G401 (cell line): ENCODE measurements around the gene PNPLA6. TPM values are rescaled to one million over a fixed set of nuclear protein-coding genes. Genes with fewer than 3 reads are reported as not detected.

Experiments
- DNase-seq: peaks from one replicate; pipeline ENCODE4 v3.0.0-alpha.2; 2015; ENCODE audit warnings: low spot score
- in situ Hi-C: cut with HindIII; loops from 2 replicates; pipeline ENCODE4 v1.10.0; 2016; ENCODE audit warnings: low sequenced_read_pairs, mixed read lengths
- total RNA-seq: library from RNA; depleted of rRNA; stranded (reverse); fragments of >200 nt; shearing (Covaris generic); gene quantifications from 2 replicates; pipeline ENCODE4 v1.2.3, GENCODE V29; 2014

PNPLA6 gene
- total RNA-seq, 1 experiment from 2014 or later, result 97.9 TPM

GRCh38 chr19:7513809-7514642 lies 21.5 kb upstream of the PNPLA6 start:
- no peak for DNase-seq
- in situ Hi-C loops, result no loop called here

DNA sequence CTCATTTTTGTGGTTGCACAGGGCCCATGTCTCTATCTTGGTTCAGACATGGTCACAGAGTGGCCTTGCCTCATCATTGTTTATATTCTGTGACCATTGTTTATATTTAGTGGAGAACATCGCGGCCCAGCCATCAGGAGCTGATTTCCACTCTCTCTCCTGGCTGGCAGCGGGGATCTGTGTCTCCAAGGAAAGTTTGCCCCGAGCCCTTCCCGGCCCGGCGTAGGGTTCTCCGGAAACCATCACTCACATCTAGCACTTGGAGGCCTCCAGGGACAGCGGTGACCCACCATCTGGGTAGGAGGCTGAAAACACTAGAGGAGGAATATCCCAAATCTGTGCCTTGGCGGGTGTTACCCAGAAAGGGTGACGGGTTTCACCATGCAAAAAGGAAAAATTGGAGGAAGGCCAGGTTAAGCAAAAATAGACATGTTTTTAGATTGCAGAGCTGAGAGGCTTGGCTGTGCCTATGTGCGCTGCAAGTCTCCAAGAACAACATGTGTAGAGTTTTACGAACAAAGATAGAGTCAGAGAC lies 20.3 kb upstream of the PNPLA6 start:
- peak; percentile 18 for DNase-seq
- in situ Hi-C loops, result no loop called here

DNA sequence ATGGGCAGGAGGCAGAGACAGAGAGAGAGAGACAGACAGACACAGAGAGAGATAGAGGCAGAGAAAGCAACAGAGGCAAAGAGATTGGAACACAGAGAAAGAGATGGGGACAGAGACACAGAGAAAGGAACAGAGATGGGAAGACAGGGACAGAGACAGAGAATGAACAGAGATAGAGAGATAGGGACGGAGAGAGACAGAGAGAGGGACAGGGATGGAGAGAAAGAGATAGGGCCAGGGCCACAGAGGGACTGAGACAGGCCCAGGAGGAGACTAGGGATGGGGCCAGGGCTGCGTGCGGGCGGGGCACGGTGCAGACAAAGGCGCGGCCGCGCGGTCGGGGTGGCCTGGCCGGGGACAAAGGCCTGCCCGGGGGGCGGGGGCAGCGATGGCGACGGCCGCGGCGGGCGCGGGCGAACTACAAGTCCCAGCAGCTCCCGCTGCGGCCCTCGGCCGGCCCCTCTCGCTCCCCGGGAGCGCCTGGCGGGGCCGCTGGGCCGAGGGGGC lies 19.8 kb upstream of the PNPLA6 start, which contains the start of gene ZNF358:
TSS of gene ZNF358 (plus strand) at position 459 of the 507 bp plus-strand sequence. CDS start 3,140 bp downstream, outside the sequence.
- in situ Hi-C loops, result no loop called here
- DNase-seq, result peak; percentile 79

DNA sequence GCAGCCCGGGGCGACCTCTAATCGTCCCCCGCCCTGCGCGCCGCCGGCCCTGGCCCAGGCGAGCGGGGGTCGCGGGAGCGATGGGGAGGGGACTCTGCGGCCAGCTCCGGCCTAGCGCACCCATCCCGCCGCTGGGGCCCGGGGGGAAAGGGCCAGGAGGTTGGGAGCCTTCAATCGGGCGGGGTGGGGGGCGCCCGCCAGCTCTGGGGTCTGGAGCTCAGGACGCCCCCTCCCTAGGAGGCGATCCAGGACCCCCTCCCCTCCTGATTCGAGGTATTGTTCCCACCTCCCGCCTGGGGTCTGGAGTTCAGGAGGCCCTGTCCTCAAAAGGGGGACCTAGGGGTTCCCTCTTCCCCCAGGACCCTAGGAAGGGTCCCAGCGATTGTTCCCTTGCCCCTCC lies 19.2 kb upstream of the PNPLA6 start:
- in situ Hi-C loops, result no loop called here
- no peak for DNase-seq

DNA sequence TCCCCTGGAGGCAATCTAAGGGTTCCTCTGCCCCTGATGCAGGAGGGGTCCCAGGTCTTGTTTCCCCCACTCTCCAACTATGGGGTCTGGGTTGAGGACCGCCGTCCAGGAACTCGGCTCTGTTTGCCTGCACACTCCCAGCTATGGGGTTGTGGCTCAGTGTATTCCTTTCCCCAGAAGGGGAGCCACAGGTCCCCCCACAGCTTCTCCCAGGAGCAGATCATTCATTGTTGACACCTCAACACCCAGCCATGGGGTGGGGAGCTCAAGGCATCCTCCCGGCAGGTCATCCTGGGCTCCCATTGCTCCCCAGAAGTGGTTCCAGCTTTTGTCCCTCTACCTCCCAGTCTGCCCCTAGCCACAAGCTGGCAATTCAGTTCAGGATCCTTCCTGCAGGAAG lies 18.6 kb upstream of the PNPLA6 start:
- in situ Hi-C loops, result no loop called here
- DNase-seq, result no peak

- in situ Hi-C loops, result no loop called here
- no peak for DNase-seq
Measured at GRCh38 chr19:7519361-7520130, 16.0 kb upstream of the PNPLA6 start.

DNA sequence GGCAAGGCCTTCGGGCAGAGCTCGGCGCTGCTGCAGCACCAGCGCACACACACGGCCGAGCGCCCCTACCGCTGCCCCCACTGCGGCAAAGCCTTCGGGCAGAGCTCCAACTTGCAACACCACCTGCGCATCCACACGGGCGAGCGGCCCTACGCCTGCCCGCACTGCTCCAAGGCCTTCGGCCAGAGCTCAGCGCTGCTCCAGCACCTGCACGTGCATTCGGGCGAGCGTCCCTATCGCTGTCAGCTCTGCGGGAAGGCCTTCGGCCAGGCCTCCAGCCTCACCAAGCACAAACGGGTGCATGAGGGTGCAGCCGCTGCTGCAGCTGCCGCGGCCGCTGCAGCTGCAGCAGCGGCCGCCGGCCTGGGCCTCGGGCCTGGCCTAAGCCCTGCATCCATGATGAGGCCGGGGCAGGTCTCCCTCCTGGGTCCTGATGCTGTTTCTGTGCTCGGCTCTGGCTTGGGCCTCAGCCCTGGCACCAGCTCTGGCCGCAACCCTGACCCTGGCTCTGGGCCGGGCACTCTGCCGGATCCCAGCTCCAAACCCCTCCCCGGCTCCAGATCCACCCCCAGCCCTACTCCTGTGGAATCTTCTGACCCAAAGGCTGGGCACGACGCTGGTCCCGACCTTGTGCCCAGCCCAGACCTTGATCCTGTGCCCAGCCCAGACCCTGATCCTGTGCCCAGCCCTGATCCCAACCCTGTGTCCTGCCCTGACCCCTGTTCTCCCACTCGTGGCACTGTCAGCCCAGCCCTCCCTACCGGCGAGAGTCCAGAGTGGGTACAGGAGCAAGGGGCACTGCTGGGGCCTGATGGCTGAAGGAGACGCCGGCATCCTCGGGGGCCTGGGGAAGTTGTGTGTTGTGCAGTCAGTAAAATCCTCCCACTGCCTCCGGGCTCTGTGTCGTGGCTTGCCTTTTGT lies 15.1 kb upstream of the PNPLA6 start:
- in situ Hi-C loops, result no loop called here
- DNase-seq, result no peak

DNA sequence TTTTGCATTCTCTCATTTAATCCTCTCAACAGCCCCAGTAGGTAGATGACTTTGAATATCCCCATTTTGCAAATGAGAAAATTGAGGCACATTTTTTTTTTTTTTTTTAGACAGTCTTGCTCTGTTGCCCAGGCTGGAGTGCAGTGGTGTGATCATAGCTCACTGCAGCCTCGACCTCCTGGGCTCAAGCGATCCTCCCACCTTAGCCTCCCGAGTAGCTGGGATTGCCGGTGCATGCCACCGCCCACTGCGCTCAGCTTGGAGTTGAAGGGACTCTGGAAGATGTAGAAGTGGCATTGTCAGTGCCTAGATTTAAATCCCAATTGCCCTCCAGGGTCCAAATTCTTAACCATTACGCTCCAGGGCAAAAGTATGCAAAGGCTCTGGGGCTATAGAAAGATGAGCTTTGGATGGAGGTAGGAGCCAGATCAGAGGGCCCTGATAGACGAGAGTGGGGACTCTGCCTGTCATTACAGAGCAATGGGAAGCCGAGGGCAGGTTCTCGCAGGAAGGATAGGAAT lies 13.9 kb upstream of the PNPLA6 start:
- DNase-seq, result no peak
- in situ Hi-C loops, result no loop called here

GRCh38 chr19:7522072-7522922 lies 13.2 kb upstream of the PNPLA6 start, which contains the start of gene MCOLN1:
Gene MCOLN1 (plus strand): TSS chr19:7522624. CDS start chr19:7522751, 127 bp downstream.
- in situ Hi-C loops, result no loop called here
- peak; percentile 96 for DNase-seq

DNA sequence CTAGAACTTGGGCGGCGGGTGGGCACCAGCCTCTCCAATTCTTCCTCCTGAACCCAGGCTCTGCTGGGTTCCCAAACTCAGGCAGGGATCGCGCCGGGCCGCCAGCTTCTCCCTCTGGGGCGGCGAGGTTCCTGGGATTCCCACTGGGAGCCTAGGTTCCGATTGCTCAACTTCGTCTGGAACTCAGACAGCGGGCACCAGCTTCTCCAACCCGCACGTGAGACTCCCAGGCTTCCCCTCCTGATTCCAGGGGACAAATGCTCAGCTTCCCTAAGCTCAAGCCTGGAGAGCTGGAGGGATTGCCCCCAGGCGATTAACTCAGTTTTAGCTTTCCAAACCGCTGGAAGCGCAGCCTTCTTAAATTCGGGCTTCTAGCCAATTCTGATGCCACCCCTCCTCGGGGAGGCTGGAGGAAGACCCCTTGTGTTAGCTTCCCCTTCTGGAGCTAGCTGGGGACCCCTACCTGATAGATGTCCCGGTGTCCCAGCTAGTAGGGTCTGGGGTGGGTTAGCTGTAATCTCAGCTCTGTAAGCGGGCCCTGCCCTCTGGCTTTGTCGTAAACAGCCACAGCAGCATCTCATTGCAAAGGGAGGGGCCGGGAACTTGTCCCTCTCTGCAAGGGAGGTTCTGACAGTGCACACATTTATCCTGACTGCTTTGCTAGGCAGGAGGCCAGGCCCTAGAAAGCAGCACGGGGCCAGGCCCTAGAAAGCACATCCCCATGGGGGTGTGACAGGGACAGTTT lies 12.4 kb upstream of the PNPLA6 start:
- in situ Hi-C loops, result no loop called here
- DNase-seq, result no peak

DNA sequence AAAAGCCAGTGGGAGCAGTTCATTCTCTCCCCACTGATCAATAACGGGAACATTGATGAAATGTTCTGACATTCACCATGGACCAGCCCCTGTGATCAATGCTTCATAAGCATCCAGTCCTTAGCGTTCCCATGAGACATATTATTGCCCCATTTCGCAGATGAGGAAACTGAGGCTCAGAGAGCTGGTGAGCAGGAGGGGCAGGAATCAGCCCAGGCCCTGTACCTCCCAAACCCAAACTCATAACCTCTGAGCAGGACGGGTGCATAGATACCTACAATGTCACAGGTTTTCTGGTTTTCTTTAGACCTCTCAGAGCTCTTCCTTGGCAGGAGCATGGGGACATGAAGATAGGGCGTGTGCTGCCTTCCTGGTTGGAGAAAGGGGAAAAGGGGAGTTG lies 11.0 kb upstream of the PNPLA6 start:
- DNase-seq, result no peak
- in situ Hi-C loops, result no loop called here

DNA sequence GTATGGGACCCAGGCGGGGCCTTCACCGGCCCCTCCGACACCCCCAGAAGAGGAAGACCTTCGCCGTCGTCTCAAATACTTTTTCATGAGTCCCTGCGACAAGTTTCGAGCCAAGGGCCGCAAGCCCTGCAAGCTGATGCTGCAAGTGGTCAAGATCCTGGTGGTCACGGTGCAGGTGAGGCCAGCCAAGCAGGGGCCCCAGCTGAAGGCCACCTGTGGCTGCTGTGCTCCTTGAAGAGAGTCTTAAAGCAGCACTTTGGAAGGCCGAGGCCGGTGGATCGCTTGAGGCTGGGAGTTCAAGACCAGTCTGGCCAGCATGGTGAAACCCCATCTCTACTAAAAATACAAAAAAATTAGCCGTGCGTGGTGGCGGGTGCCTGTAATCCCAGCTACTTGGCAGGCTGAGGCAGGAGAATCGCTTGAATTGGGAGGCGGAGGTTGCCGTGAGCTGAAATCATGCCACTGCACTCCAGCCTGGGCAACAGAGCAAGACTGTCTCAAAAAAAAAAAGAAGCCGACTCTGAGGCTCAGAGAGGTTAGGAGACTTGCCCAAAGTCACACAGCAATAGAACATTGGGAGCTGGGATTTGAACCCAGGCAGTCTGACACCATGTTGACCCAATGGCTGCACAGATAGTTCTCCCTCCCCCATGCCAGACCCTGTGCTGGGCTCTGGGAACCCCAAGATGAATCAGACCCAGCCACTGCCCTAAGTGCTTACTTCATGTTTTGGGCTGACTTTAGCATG lies 10.4 kb upstream of the PNPLA6 start:
- in situ Hi-C loops, result no loop called here
- no peak for DNase-seq

- in situ Hi-C loops, result no loop called here
- no peak for DNase-seq
Measured at GRCh38 chr19:7526059-7526929, 9.2 kb upstream of the PNPLA6 start.

DNA sequence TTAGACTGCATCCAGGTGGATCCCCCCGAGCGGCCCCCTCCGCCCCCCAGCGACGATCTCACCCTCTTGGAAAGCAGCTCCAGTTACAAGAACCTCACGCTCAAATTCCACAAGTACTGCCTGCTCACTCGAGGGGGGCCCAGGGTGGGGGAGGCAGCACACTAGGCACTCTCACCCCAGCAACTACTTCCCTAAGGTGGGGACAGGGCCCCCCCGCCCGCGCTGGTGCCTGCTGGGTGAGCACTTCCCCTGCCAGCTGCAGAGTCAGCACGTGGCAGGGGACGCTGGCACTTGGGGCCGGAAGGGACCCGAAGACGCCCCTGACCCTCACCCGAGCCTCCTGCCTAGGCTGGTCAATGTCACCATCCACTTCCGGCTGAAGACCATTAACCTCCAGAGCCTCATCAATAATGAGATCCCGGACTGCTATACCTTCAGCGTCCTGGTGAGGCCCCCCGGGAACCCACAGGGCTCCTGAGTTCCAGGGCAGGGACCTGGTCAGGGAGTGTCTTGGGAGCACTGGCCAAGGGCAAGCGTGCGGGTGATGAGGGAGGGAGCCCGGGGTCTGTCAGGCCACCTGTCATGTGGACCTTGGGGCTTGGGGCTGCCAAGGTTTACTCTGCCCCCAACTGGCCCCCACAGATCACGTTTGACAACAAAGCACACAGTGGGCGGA lies 7.9 kb upstream of the PNPLA6 start:
- no peak for DNase-seq
- in situ Hi-C loops, result no loop called here

- no peak for DNase-seq
- in situ Hi-C loops, result no loop called here
Measured at GRCh38 chr19:7528192-7528519, 7.4 kb upstream of the PNPLA6 start.
